Esophagus squamous epithelium (tissue), 4 donors: Measurements from ENCODE around the gene RBX1.

Source experiments
- CTCF ChIP-seq, 6 experiments: fragments of 450-650 bp in 4 of 6; fragments of 200-600 bp in 2 of 6; sonication (generic) in 2 of 6; IDR thresholded peaks; one replicate each; pipeline ENCODE4 v1.5.1; 2016 to 2019; ENCODE audit warnings: antibody characterized with exemption in 6 of 6, mild to moderate bottlenecking in 4 of 6, moderate library complexity in 4 of 6
- POLR2A ChIP-seq, 4 donors: fragments of 450-650 bp; IDR thresholded peaks; one replicate each; pipeline ENCODE4 v1.6.1; 2017; ENCODE audit warnings: antibody characterized with exemption in 4 of 4, mild to moderate bottlenecking in 4 of 4, moderate library complexity in 3 of 4

DNA sequence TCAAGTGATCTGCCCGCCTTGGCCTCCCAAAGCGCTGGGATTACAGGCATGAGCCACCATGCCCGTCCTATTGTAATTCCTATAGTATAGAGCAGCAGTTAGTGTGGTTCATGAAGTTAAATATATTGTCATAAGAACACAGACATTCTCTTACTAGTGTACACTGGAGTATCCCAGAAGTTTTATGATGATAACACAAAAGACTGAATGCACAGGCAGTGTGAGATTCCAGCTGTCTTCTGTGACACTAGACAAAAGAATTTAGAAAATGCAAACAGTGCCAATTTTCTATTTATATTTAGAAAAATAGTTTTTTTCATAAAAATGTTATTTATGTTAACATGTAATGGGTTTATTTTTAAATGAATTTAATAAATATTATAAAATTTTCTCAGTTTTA lies 39.4 kb upstream of the RBX1 start:
- TF ChIP-seq CTCF (IDR thresholded peaks at IDR 0.05) (no peak), POLR2A (IDR thresholded peaks at IDR 0.05) (no peak)
